Activated CD4-positive, alpha-beta T cell treated with anti-CD3 and anti-CD28 coated beads for 24 hours (primary cell): ENCODE measurements around the gene TOP2B.

Experiments
- DNase-seq, 2 donors: peaks; one replicate each; pipeline ENCODE4 v3.0.0-alpha.2; 2020; ENCODE audit warnings: low read depth in 2 of 2

Gene TOP2B

DNA sequence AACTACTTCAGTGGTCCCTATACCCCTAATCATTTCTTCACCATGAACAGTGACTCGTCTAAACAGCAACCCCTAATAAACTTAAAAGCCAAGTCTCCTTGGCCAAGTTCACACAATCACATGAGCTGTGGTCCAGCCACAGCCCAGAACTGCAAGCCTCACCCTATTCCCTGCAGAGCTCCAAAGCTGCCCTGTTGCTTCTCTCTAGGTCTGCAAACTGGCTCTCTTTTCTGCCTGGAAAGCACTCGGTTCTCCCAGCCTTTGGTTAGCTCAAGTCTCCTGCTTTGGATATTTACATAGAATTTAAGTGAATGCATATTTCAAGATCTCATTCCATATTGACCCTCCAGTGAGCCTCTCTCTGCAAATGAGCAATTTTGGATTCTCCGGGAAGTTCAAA lies 107.0 kb downstream of the TOP2B start:
- no peak for DNase-seq

DNA sequence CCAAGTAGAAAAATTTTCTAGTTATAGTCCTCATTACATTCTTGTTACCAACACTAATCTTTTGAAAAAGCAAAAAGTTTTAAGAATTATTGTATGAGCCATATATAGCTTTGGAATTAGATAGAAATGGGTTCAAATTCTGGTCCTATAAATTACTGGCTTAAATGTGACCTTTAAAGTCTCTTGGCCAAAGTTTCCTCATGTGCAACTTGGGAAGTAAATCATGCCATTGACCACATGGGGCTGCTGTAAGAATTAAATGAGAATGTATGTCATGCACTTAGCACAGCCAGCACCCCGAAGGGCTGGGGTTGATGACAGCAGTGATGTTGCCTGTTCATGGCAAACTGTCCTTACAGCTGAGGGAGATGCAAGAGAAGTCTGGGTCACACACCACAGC lies 108.3 kb downstream of the TOP2B start:
- DNase-seq = no peak

DNA sequence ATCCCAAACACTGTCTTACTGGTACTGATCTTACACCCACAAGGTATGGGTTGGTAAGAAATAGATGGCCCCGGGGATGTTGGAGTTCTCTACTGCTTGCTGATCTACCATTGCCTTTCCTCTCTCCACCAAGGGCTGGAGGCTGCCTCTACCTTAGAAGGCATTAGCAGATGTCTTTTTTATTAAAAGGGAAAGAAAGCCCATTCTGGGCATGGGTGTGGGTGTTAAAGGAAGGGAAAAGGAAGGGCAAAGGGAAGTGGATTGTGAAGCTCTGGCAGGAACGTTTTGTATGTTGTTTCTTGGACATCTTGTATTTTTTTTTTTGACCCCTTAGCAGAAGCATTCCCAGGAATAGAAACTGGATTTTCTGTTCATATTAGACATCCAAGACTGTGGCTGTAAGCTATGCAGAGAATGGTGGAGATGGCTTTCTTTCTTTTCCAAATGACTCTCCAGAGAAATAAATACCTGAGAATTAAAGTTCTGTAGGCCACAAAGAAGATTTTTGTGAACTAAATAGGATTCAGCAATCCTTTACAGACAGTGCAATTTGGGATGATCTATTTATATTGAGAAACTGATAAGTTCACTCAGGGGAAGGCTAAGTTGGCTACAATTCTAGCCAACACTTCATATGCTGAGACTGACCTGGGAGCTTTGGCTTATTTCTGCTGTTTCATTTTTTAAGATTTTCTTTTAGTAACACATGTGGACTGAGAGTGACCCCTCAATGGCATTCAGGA lies 108.8 kb downstream of the TOP2B start:
- DNase-seq = no peak

DNA sequence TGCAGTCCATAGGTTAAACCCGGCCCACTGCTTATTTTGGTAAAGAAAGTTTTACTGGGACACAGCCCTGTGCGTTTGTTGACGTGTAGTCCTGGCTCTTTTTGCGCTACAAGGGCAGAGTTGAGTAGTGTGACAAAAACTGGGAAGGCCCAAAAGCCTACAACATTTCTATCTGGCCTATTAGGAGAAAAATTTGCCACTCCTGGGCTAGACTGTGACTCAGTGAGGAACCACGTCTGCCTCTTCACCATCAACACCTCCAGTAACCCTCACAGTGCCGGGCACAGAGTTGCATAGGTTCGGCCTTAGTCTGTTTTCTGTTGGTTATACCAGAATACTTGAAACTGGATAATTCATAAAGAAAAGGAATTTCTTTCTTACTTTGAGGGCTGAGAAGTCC lies 110.3 kb downstream of the TOP2B start:
- DNase-seq = no peak

DNA sequence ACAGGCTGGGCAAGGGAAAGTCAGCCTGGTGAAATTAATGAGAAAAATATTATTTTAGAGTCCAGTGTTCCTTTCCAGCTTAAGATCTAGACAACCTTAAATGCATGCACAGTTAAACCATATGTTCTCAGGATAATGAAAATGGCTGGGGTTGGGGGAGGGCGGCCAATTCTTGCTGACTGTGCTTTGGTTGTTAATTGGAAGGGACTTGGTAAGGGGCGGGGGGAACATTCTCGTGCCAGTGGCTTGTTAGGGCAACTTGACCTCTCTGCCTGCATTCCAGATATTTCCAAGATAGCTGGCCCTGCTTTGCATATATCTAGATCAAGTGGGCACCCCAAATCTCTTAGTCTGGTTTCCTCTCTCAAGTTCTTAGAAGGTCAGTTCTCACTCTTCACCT lies 112.5 kb downstream of the TOP2B start:
- DNase-seq = no peak

DNA sequence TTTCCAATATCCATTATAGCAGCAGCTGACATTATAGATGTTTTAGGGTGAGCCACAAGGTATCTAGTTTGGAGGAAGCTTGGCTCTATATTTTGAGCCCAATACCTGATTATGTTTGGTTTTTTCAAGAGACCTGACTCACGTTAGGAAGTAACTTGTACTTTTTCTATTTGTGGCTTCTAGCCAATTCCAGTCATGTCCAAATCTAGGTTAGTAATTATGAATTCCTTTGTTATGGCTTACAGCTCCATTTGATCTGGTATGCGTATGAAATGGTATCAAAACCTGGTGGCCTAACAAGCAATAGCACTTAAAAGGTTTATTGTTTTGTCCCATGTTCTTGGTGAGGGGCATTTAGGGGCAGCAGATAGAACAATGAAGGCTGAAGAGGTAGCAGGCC lies 115.9 kb downstream of the TOP2B start:
- DNase-seq = no peak

DNA sequence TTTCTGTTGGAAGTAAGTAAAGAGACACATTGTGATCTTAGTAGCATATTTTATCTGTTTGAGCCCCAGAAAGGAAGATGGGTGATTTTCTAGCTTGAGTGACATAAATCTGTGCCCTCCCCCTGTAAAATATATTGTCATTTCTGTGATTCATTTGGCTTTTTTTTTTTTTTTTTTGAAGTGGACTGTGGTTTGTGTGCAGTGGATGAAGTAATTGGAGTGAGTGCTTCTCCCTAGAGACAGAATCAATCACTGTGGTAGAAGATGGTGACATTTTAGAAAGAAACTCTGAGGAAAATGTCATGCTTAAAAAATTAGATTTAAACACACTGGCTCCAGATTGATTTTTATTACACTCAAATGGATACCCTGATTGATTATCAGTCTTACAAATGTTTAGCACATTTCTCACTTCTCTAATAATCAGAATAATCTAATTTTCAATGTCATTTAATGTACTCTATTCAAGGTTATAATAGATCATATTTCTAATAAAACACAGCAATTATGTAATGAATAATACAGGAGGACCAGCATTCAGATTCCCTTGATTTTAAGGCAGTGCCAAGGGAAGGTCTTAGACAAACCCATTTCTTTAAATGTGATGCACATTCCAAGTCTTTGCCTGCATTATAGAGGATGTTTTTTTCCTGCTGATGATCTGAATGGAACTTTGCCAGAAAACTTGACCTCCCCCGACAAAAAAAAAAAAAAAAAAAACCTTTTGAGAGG lies 116.6 kb downstream of the TOP2B start:
- no peak for DNase-seq
